SK-N-SH (cell line): ENCODE data around the gene RPGRIP1L. TPM values are rescaled to one million over a fixed set of nuclear protein-coding genes. Genes with fewer than 3 reads are reported as not detected.

Experiments used
- CTCF ChIA-PET: fragments of 300-600, 350-600 bp; formaldehyde crosslinking; extraction: SDS; loops from one replicate; lab custom pipeline; 2021; lab: Yijun Ruan, JAX
- POLR2A ChIA-PET: fragments of 350-600 bp; sonication (Branson Sonifier 250); formaldehyde crosslinking; extraction: SDS; loops from one replicate; lab custom pipeline; 2020; ENCODE audit warnings: antibody characterized with exemption, inconsistent platforms; lab: Yijun Ruan, JAX
- DNase-seq: peaks from one replicate; pipeline ENCODE4 v3.0.0; 2012
- H2AFZ ChIP-seq: fragments of 200-600 bp; sonication (generic); 2 replicates; pipeline ENCODE4 v1.8.1; 2016; ENCODE audit warnings: antibody characterized with exemption, mild to moderate bottlenecking, low read depth
- H3F3A ChIP-seq: fragments of 200-600 bp; sonication (generic); replicated peaks from 2 replicates; pipeline ENCODE3; 2016; ENCODE audit warnings: antibody characterized with exemption, mild to moderate bottlenecking; ENCODE audit not compliant: insufficient read depth
- H3K27ac ChIP-seq, 2 experiments: fragments of 200-500 bp in 1 of 2; fragments of 200-600 bp in 1 of 2; sonication (Bioruptor generic) in 1 of 2; sonication (generic), shearing (Covaris generic) in 1 of 2; 2 replicates each; pipeline versions ENCODE4 v1.5.1 to v1.6.1; 2014 to 2016; ENCODE audit warnings: low read depth in 2 of 2, inconsistent platforms in 1 of 2, low read length in 1 of 2, mild to moderate bottlenecking in 1 of 2, mixed read lengths in 1 of 2
- H3K27me3 ChIP-seq: fragments of 200-600 bp; sonication (generic), shearing (Covaris generic); 2 replicates; pipeline ENCODE4 v1.6.1; 2016; ENCODE audit warnings: mixed run types; ENCODE audit not compliant: insufficient read depth
- H3K36me3 ChIP-seq, 2 experiments: fragments of 200-500 bp in 1 of 2; fragments of 200-600 bp in 1 of 2; sonication (Bioruptor generic) in 1 of 2; sonication (generic) in 1 of 2; replicated peaks in 1 of 2; 2 replicates each; pipeline versions ENCODE3 to v1.5.1; 2014 to 2016; ENCODE audit warnings: low read length in 1 of 2, mild to moderate bottlenecking in 1 of 2; ENCODE audit not compliant: insufficient read depth in 2 of 2, control insufficient read depth in 1 of 2
- H3K4me1 ChIP-seq, 2 experiments: fragments of 200-500 bp in 1 of 2; fragments of 200-600 bp in 1 of 2; sonication (Bioruptor generic) in 1 of 2; sonication (generic), shearing (Covaris generic) in 1 of 2; 2 replicates each; pipeline versions ENCODE4 v1.5.1 to v1.6.1; 2014 to 2016; ENCODE audit warnings: low read depth in 1 of 2, low read length in 1 of 2, mixed run types in 1 of 2; ENCODE audit not compliant: insufficient read depth in 2 of 2, control insufficient read depth in 1 of 2
- H3K4me2 ChIP-seq: fragments of 200-600 bp; sonication (generic), shearing (Covaris generic); 2 replicates; pipeline ENCODE4 v1.6.1; 2017; ENCODE audit warnings: mixed run types
- H3K4me3 ChIP-seq, 2 experiments: fragments of 200-500 bp in 1 of 2; fragments of 200-600 bp in 1 of 2; sonication (Bioruptor generic) in 1 of 2; sonication (generic), shearing (Covaris generic) in 1 of 2; 2 replicates each; pipeline versions ENCODE4 v1.5.1 to v1.8.1; 2014 to 2016; ENCODE audit warnings: low read depth in 2 of 2, inconsistent platforms in 1 of 2, low read length in 1 of 2, mild to moderate bottlenecking in 1 of 2, mixed read lengths in 1 of 2, moderate library complexity in 1 of 2
- H3K79me2 ChIP-seq: fragments of 200-600 bp; sonication (generic); 2 replicates; pipeline ENCODE4 v1.8.1; 2017; ENCODE audit warnings: mild to moderate bottlenecking; ENCODE audit not compliant: insufficient read depth
- H3K9ac ChIP-seq: fragments of 200-600 bp; sonication (generic); 2 replicates; pipeline ENCODE4 v1.6.1; 2017; ENCODE audit warnings: mixed run types
- H3K9me2 ChIP-seq: fragments of 200-600 bp; sonication (generic); 2 replicates; pipeline ENCODE4 v1.6.1; 2017; ENCODE audit warnings: mixed run types
- H3K9me3 ChIP-seq: fragments of 200-600 bp; sonication (generic); 2 replicates; pipeline ENCODE4 v1.6.1; 2017; ENCODE audit warnings: mixed run types, mild to moderate bottlenecking, moderate library complexity
- H4K20me1 ChIP-seq: fragments of 200-600 bp; sonication (generic); 2 replicates; pipeline ENCODE4 v1.6.1; 2017; ENCODE audit warnings: mild to moderate bottlenecking, mixed run types; ENCODE audit not compliant: insufficient read depth
- ELF1 ChIP-seq: IDR thresholded peaks from 2 replicates; pipeline ENCODE4 v1.4.0; 2012
- EP300 ChIP-seq, 2 experiments: IDR thresholded peaks; 2 replicates each; pipeline versions ENCODE4 v1.4.0 to v1.6.1; 2012; ENCODE audit warnings: borderline replicate concordance in 1 of 2, low read depth in 1 of 2, low read length in 1 of 2
- FOXJ3 ChIP-seq: sonication (generic); formaldehyde crosslinking; IDR thresholded peaks from 2 replicates; pipeline ENCODE4 v1.5.1; 2020; ENCODE audit warnings: mild to moderate bottlenecking, missing genetic modification reagents
- GABPA ChIP-seq: IDR thresholded peaks from 2 replicates; pipeline ENCODE4 v1.4.0; 2012; ENCODE audit warnings: low read depth, mild to moderate bottlenecking
- MXI1 ChIP-seq: IDR thresholded peaks from 2 replicates; pipeline ENCODE4 v1.6.1; 2012; ENCODE audit warnings: mild to moderate bottlenecking, low read depth, low read length, improper control_type of control experiment
- PBX3 ChIP-seq: IDR thresholded peaks from 2 replicates; pipeline ENCODE4; 2012
- POLR2AphosphoS5 ChIP-seq: IDR thresholded peaks from 2 replicates; pipeline ENCODE4 v1.6.1; 2012; ENCODE audit warnings: low read depth, low read length
- RXRA ChIP-seq: IDR thresholded peaks from 2 replicates; pipeline ENCODE4 v1.4.0; 2012; ENCODE audit warnings: low read depth, mild to moderate bottlenecking, borderline replicate concordance
- USF1 ChIP-seq: IDR thresholded peaks from 2 replicates; pipeline ENCODE4 v1.4.0; 2012; ENCODE audit warnings: low read depth, borderline replicate concordance
- YY1 ChIP-seq: IDR thresholded peaks from 2 replicates; pipeline ENCODE4 v1.4.0; 2012; ENCODE audit warnings: low read depth, mild to moderate bottlenecking
- WGBS: methylation state at CpG from one replicate; pipeline ENCODE4 v1.1.6; 2017; ENCODE audit warnings: low lambda C conversion rate; 5-methylcytosine and 5-hydroxymethylcytosine counted together
- polyA plus RNA-seq, 3 experiments: library from polyadenylated mRNA; depleted of rRNA; stranded (reverse); fragments of >200 nt; gene quantifications; 2 replicates each; pipeline ENCODE4 v1.2.3, GENCODE V29; 2012

RPGRIP1L gene
- polyA plus RNA-seq, 1 of the 3 experiments (the other 2 are of a cell fraction), result 5.7 TPM

GRCh38 chr16:53565296-53565863 lies 138.3 kb downstream of the RPGRIP1L start:
- 59% methylated on average over 8 of the region's 8 CpGs for WGBS
- Histone ChIP-seq H4K20me1 (no peaks in the 10 kb centered on the region), H3K4me1 (no peaks in the 10 kb centered on the region), H3K4me2 (no peak overlapping the region), H3K9me2 (no peaks in the 10 kb centered on the region)
- no peak for DNase-seq
- TF ChIP-seq YY1 (no peak), PBX3 (no peak), ELF1 (no peak), EP300 (IDR thresholded peaks at IDR 0.05; ENCODE audit: borderline replicate concordance in 1 of 2, low read depth in 1 of 2, low read length in 1 of 2) (no peak), FOXJ3 (CRISPR knock-in tag) (no peak), GABPA (no peak), POLR2AphosphoS5 (no peak), USF1 (no peak)
- TF ChIP-seq, all 33 proteins: peak for 0
- Histone ChIP-seq H3K9me3 (no peaks in the 10 kb centered on the region), H3K27me3 (peaks cover 8% of the 10 kb centered on the region; the same call in 1 of the 2 replicates), H3K4me3 (no peak overlapping the region), H2AFZ (no peak overlapping the region), H3K36me3 (no peaks in the 10 kb centered on the region), H3K79me2 (no peaks in the 10 kb centered on the region), H3K27ac (no peak overlapping the region), H3K9ac (no peak overlapping the region), H3F3A (no peaks in the 10 kb centered on the region)
- ChIA-PET CTCF (interaction anchor here (0.6 to 1.5 kb wide), 2 partner anchors 15 to 288 kb away, joined by 3 to 9 read pairs; no protein-coding TSS in a partner anchor), POLR2A (no interaction called here)

- Histone ChIP-seq H3F3A (no peaks in the 10 kb centered on the region), H3K9ac (no peak overlapping the region), H4K20me1 (no peaks in the 10 kb centered on the region), H3K4me2 (no peak overlapping the region), H3K9me2 (no peaks in the 10 kb centered on the region), H3K4me1 (no peaks in the 10 kb centered on the region), H2AFZ (no peak overlapping the region), H3K79me2 (no peaks in the 10 kb centered on the region), H3K4me3 (no peak overlapping the region), H3K36me3 (no peaks in the 10 kb centered on the region), H3K27me3 (peaks cover 8% of the 10 kb centered on the region; the same call in 1 of the 2 replicates), H3K9me3 (no peaks in the 10 kb centered on the region), H3K27ac (no peak overlapping the region)
- no peak for DNase-seq
- no peak for TF ChIP-seq YY1
- TF ChIP-seq RXRA, result no peak
- TF ChIP-seq MXI1, result no peak
- ChIA-PET POLR2A (no interaction called here), CTCF (no interaction called here)
- 46% methylated on average over 4 of the region's 4 CpGs for WGBS
Measured at GRCh38 chr16:53563426-53563825, 140.2 kb downstream of the RPGRIP1L start.
